Spleen (tissue), 11 donors: ENCODE measurements around the gene ASXL3. TPM values are rescaled to one million over a fixed set of nuclear protein-coding genes. Genes with fewer than 3 reads are reported as not detected.

ENCODE experiments used
- DNase-seq: peaks from one replicate; pipeline ENCODE4 v3.0.0-alpha.2; 2020
- H3K27ac ChIP-seq, 8 donors: fragments of 200-600 bp; sonication (generic) in 7 of 8; 1 replicate in 4 of 8; 2 replicates in 4 of 8; pipeline versions ENCODE4 v1.5.0 to v1.8.0; 2016 to 2021; ENCODE audit warnings: inconsistent platforms in 4 of 8, mild to moderate bottlenecking in 4 of 8, moderate library complexity in 1 of 8
- H3K27me3 ChIP-seq, 7 donors: fragments of 200-600 bp; sonication (generic) in 6 of 7; replicated peaks in 1 of 7; 1 replicate in 4 of 7; 2 replicates in 3 of 7; pipeline versions ENCODE4 v1.5.0 to v1.8.0; 2016 to 2021; ENCODE audit warnings: inconsistent platforms in 3 of 7, mild to moderate bottlenecking in 1 of 7
- H3K36me3 ChIP-seq, 6 donors: fragments of 200-600 bp; sonication (generic) in 5 of 6; 1 replicate in 4 of 6; 2 replicates in 2 of 6; pipeline versions ENCODE4 v1.5.0 to v1.8.0; 2016 to 2021; ENCODE audit warnings: inconsistent platforms in 2 of 6
- H3K4me1 ChIP-seq, 6 donors: fragments of 200-600 bp; sonication (generic) in 5 of 6; 1 replicate in 3 of 6; 2 replicates in 3 of 6; pipeline versions ENCODE4 v1.5.0 to v1.8.0; 2016 to 2021; ENCODE audit warnings: inconsistent platforms in 3 of 6
- H3K4me3 ChIP-seq, 8 donors: fragments of 200-600 bp; sonication (generic) in 7 of 8; 1 replicate in 4 of 8; 2 replicates in 4 of 8; pipeline versions ENCODE4 v1.5.0 to v1.8.0; 2016 to 2021; ENCODE audit warnings: inconsistent platforms in 4 of 8, mild to moderate bottlenecking in 4 of 8, moderate library complexity in 2 of 8
- H3K9me3 ChIP-seq, 8 donors: fragments of 200-600 bp; sonication (generic) in 7 of 8; 1 replicate in 4 of 8; 2 replicates in 4 of 8; pipeline versions ENCODE4 v1.5.0 to v1.8.0; 2016 to 2021; ENCODE audit warnings: inconsistent platforms in 4 of 8
- POLR2A ChIP-seq, 3 donors: fragments of 450-650 bp; IDR thresholded peaks; one replicate each; pipeline ENCODE4 v1.5.1; 2017; ENCODE audit warnings: antibody characterized with exemption in 3 of 3, mild to moderate bottlenecking in 1 of 3
- POLR2AphosphoS5 ChIP-seq, 3 donors: sonication (generic); formaldehyde crosslinking; IDR thresholded peaks; one replicate each; pipeline ENCODE4 v1.5.1; 2017; ENCODE audit warnings: antibody characterized with exemption in 3 of 3
- WGBS, 5 donors: extraction: QIAGEN DNeasy Blood & Tissue Kit in 3 of 5; methylation state at CpG; one replicate each; pipeline versions ENCODE4 v1.1.5 to v1.1.7; 2013 to 2018; 5-methylcytosine and 5-hydroxymethylcytosine counted together
- intact Hi-C: fragments of 100-400 bp; cut with DNase I; formaldehyde crosslinking; loops from one replicate; pipeline ENCODE4 v1.15.0; 2023; ENCODE audit warnings: low total_unique reads
- polyA plus RNA-seq, 3 donors: library from polyadenylated mRNA; stranded (reverse); fragments of 200-250 nt; gene quantifications; one replicate each; pipeline ENCODE4 v1.2.1, GENCODE V29; 2013
- total RNA-seq, 7 donors: library from RNA; depleted of rRNA in 3 of 7; stranded (reverse); fragments of >200 nt in 3 of 7; fragmentation: NEBNext Ultra II Directional in 4 of 7; extraction: Animal tissue kit (Norgen Biotek cat#: 25700) in 4 of 7; gene quantifications; one replicate each; pipeline versions ENCODE4 v1.1.0 to v1.2.1, GENCODE V29; 2016 to 2021
- TF ChIP-seq, protein P1 (sequence below), 11 experiments: fragments of 200-600 bp in 7 of 11; fragments of 450-650 bp in 4 of 11; sonication (generic) in 4 of 11; IDR thresholded peaks in 8 of 11; conservative IDR thresholded peaks in 3 of 11; 1 replicate in 7 of 11; 2 replicates in 4 of 11; pipeline versions ENCODE4 v1.4.0 to v1.8.0; 2016 to 2021; ENCODE audit warnings: antibody characterized with exemption in 11 of 11, inconsistent platforms in 4 of 11, mild to moderate bottlenecking in 1 of 11
- donor health status: healthy with polysubstance abuse.
- donor health status: DM: no; HTN: no; CAD: no; lungs with moderate emphysema.
- donor health status: DM: no; HTN: no; CAD: no.
- donor health status: Bipolar disorder and iron deficiency.
- donor health status: healthy.
- donor health status: DM: no; HTN: no; CAD: no.
- donor health status: DM: yes; HTN: yes; CAD: no.

ASXL3 gene
- total and polyA plus RNA-seq, 10 donors: 0.02 to 3.5 (median 0.76) TPM

DNA sequence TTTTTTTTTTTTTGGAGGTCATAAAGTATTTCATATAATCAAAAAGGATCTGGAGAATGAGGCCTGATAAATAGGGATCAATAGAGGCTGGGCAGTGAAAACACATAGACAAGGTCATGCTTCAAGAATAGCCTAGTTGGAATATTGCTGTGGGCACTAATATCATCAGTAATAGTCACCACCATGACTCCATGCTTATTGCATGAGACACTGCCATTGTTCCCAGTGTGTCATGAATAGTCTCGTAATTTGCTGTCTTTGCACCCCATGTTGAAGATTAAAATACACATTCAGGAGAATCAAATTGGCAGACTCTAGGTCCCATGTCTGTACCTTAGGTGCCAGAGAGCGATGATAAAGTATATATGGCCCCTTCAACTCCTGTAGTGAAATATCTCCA, 10.3 kb downstream of the ASXL3 start:
- no peak overlapping the region for H3K27ac ChIP-seq
- 76 to 86% (median 82%) methylated on average over 2 of the region's 2 CpGs for WGBS, 5 donors

DNA sequence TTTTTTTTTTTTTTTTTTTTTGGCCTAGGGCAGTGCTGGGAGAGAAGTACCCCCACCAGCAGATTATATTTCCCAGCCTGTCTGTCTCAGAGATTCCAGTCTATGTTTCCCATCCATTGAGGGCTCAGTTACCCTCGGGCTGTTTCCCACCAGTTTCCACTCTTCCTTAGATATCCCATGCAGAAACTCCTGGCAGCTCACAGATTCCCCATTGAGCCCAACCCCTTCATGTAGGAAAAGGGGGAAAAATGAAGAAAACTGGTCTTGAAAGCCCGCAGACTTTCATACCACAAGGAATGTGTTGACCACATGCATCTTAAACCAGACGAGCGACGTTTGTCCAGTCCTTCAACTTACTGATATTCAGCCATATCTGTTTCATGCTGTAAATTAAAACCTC, 15.2 kb downstream of the ASXL3 start:
- DNase-seq: no peak
- H3K4me1 ChIP-seq: no peaks in the 10 kb centered on the region
- 80 to 91% (median 84%) methylated on average over 5 of the region's 5 CpGs for WGBS, 5 donors
- H3K9me3 ChIP-seq: peaks cover 0 to 4% (median 2%) of the 10 kb centered on the region in 8 donors
- TF ChIP-seq POLR2A (IDR thresholded peaks at IDR 0.05): no peak
- no peaks in the 10 kb centered on the region for H3K27me3 ChIP-seq
- no peak overlapping the region for H3K4me3 ChIP-seq
- intact Hi-C loops: no loop called here
- no peaks in the 10 kb centered on the region for H3K36me3 ChIP-seq
- no peak overlapping the region for H3K27ac ChIP-seq

More for the DNA sequence above, 10.3 kb downstream of the ASXL3 start:
- intact Hi-C loops: no loop called here
- no peak for DNase-seq
- no peak overlapping the region for H3K4me3 ChIP-seq
- H3K9me3 ChIP-seq: peaks cover 0 to 17% (median 11%) of the 10 kb centered on the region in 8 donors
- H3K36me3 ChIP-seq: no peaks in the 10 kb centered on the region
- no peaks in the 10 kb centered on the region for H3K27me3 ChIP-seq
- no peaks in the 10 kb centered on the region for H3K4me1 ChIP-seq
- TF ChIP-seq POLR2AphosphoS5 (IDR thresholded peaks at IDR 0.05): no peak
- TF ChIP-seq POLR2A (IDR thresholded peaks at IDR 0.05): no peak
- TF ChIP-seq, protein P1, sequence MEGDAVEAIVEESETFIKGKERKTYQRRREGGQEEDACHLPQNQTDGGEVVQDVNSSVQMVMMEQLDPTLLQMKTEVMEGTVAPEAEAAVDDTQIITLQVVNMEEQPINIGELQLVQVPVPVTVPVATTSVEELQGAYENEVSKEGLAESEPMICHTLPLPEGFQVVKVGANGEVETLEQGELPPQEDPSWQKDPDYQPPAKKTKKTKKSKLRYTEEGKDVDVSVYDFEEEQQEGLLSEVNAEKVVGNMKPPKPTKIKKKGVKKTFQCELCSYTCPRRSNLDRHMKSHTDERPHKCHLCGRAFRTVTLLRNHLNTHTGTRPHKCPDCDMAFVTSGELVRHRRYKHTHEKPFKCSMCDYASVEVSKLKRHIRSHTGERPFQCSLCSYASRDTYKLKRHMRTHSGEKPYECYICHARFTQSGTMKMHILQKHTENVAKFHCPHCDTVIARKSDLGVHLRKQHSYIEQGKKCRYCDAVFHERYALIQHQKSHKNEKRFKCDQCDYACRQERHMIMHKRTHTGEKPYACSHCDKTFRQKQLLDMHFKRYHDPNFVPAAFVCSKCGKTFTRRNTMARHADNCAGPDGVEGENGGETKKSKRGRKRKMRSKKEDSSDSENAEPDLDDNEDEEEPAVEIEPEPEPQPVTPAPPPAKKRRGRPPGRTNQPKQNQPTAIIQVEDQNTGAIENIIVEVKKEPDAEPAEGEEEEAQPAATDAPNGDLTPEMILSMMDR (IDR thresholded peaks at IDR 0.05 in 8 of 11, conservative IDR thresholded peaks at IDR 0.05 in 3 of 11): no peak

DNA sequence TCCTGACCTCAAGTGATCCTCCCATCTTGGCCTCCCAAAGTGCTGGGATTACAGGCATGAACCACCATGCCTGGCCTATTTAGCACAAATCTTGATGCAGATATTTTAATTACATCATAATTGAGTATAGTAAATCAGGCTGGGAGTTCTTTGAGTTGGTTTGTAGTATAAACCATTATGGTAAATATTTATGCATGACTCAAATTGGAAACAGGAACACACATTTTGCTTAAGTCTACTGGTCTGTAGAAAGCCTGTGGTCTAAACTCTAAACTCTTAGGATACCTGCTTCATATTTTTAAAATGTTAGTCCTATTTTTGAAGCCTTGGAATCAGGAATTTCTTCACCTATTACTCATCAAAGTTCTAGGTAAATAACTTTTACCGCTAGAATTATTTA, 16.8 kb downstream of the ASXL3 start:
- no peak overlapping the region for H3K27ac ChIP-seq
- no peaks in the 10 kb centered on the region for H3K27me3 ChIP-seq
- 37 to 100% (median 88%) methylated on average over 1 of the region's 1 CpG for WGBS, 5 donors
- TF ChIP-seq POLR2A (IDR thresholded peaks at IDR 0.05) (no peak), POLR2AphosphoS5 (IDR thresholded peaks at IDR 0.05) (no peak)
- TF ChIP-seq, protein P1 (IDR thresholded peaks at IDR 0.05 in 8 of 11, conservative IDR thresholded peaks at IDR 0.05 in 3 of 11): no peak
- no peaks in the 10 kb centered on the region for H3K36me3 ChIP-seq
- DNase-seq: no peak
- no peaks in the 10 kb centered on the region for H3K9me3 ChIP-seq
- intact Hi-C loops: no loop called here
- H3K4me1 ChIP-seq: no peaks in the 10 kb centered on the region
- H3K4me3 ChIP-seq: no peak overlapping the region

DNA sequence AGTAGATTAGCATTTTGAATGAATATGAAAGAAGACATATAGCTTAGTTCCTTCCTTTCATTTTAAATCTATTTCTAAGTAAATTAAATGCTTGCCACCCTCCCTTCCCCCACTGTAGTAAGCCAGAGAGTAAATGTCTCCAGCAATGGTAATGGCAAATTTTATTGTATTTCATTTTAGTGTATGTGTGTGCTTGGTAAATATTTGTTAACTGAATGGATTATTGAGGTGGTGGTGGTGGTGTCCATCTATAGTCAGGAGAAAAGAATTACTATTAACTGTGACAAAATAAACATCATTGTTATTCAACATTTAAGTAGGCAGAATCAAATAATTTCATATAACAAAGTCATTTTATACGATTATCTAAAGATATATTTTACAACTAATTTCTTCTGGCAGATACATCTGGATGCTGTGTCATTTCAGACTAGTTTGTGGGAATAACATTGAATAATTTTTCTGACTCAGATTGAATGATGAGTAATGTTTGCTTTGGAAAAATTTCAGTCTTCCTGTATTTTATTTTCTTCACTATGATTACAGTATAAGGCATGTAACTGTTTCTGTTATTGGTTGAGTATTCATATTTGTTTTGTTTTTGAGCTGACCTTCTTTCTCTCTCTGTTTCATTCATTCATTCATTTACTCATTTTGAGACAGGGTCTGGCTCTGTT, 18.3 kb downstream of the ASXL3 start:
- Histone ChIP-seq H3K36me3 (no peaks in the 10 kb centered on the region), H3K27me3 (no peaks in the 10 kb centered on the region), H3K9me3 (no peaks in the 10 kb centered on the region), H3K4me3 (no peak overlapping the region), H3K4me1 (no peaks in the 10 kb centered on the region), H3K27ac (no peak overlapping the region)
- 36 to 84% (median 77%) methylated on average over 1 of the region's 1 CpG for WGBS, 5 donors
- TF ChIP-seq, protein P1 (IDR thresholded peaks at IDR 0.05 in 8 of 11, conservative IDR thresholded peaks at IDR 0.05 in 3 of 11): no peak
- TF ChIP-seq POLR2AphosphoS5 (IDR thresholded peaks at IDR 0.05) (no peak), POLR2A (IDR thresholded peaks at IDR 0.05) (no peak)
- no peak for DNase-seq
- intact Hi-C loops: no loop called here
